Measurements from ENCODE around the gene CLDN9. TPM values are rescaled to one million over a fixed set of nuclear protein-coding genes. Genes with fewer than 3 reads are reported as not detected.

Gene CLDN9
- polyA plus RNA-seq, 2 of the 4 experiments (the other 2 are of a cell fraction), result 0.03 to 0.06 TPM

DNA sequence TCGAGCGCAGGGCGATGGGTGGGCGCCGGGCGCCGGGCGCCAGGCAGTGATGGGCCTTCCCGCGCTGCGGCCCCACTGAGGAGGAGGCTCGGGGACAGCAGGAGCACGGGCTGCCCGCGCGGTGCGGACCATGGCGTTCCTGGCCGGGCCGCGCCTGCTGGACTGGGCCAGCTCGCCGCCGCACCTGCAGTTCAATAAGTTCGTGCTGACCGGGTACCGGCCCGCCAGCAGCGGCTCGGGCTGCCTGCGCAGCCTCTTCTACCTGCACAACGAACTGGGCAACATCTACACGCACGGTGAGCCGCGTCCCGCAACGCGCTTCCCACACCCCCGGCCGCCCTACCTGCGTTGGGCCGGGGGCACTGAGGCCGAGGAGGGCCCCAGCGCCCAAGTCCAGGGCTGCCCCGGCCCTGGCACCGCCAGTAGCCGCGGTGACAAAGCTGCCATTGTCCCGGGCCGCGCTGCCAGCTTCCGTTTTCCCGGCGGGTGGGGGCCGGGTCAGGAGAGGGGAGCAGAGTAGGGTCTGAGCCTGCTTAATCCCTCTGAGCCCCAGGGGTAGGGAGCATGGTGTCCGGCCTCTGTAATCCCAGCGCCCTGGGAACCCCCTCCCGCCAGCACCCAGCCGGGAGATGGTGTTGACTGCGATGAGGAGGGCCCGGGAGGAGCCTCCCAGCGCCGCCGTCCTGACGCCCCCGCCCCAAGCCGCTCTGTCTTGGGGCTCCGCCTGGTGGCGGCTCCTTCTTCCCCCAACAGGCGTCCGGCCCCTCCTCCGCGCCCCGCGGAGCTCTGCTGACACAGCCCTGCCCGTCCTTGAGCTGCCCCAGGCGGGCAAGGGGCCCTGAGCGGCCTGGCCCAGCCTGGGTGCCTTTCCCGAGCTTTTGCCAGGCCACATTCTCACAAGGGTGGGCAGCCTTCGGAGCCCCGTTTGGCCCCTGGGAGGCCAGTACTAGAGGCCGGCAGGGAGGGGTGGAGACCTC, 42.9 kb upstream of the CLDN9 start:
- ATAC-seq (peak; percentile 55 to 79), DNase-seq (ENCODE audit: low read depth in 1 of 2, low spot score in 1 of 2) (peak; percentile 73 to 77), FAIRE-seq (no peak)
- H3K4me2 ChIP-seq, result peak overlapping the region; percentile 100
- CTCF ChIA-PET, result interaction anchor here (0.6 to 1.9 kb wide), 16 partner anchors 8 to 71 kb away, joined by 3 to 27 read pairs (median 4); partner anchors contain the start of genes PKMYT1 and TNFRSF12A
- POLR2A ChIA-PET, result interaction anchor here (0.6 to 1.9 kb wide), 4 partner anchors 11 to 165 kb away, joined by 4 to 13 read pairs (median 9); partner anchors contain the start of genes PKMYT1, TNFRSF12A and ZNF213
- H3K9me3 ChIP-seq, result no peaks in the 10 kb centered on the region
- H3K27ac ChIP-seq, result peak overlapping the region; percentile 84 to 91
- 2% methylated on average over 6 of the region's 83 CpGs for WGBS (ENCODE audit: missing lambda C conversion rate)
- peak overlapping the region; percentile 97 for H3K4me3 ChIP-seq
- peaks cover 17% of the 10 kb centered on the region for H3K4me1 ChIP-seq
- no peak for TF ChIP-seq HDAC2 (IDR thresholded peaks at IDR 0.05)
- TF ChIP-seq RFX5 (IDR thresholded peaks at IDR 0.05), result no peak
- no peak for TF ChIP-seq HMGXB4 (CRISPR knock-in tag; IDR thresholded peaks at IDR 0.05; ENCODE audit: borderline replicate concordance)
- TF ChIP-seq CHD4 (IDR thresholded peaks at IDR 0.05; ENCODE audit: borderline replicate concordance), result no peak
- no peak for TF ChIP-seq HOXB13 (CRISPR knock-in tag; IDR thresholded peaks at IDR 0.05; ENCODE audit: low read depth)
- no peak for TF ChIP-seq KDM5A (IDR thresholded peaks at IDR 0.05)
- TF ChIP-seq EHF (CRISPR knock-in tag; IDR thresholded peaks at IDR 0.05), result no peak
- no peak for TF ChIP-seq EHMT2 (IDR thresholded peaks at IDR 0.05; ENCODE audit: low read depth)
- TF ChIP-seq, protein P1, sequence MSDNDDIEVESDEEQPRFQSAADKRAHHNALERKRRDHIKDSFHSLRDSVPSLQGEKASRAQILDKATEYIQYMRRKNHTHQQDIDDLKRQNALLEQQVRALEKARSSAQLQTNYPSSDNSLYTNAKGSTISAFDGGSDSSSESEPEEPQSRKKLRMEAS (IDR thresholded peaks at IDR 0.05), result no peak
- no peak for TF ChIP-seq ZNF302 (CRISPR knock-in tag; IDR thresholded peaks at IDR 0.05)
- TF ChIP-seq SREBF2 (IDR thresholded peaks at IDR 0.05), result no peak
- TF ChIP-seq JUNB (IDR thresholded peaks at IDR 0.05), result no peak
- no peak for TF ChIP-seq KDM1A (IDR thresholded peaks at IDR 0.05; ENCODE audit: low read depth)
- no peak for TF ChIP-seq BHLHE40 (IDR thresholded peaks at IDR 0.05; ENCODE audit: low read depth, low read length)
- TF ChIP-seq, protein P2, sequence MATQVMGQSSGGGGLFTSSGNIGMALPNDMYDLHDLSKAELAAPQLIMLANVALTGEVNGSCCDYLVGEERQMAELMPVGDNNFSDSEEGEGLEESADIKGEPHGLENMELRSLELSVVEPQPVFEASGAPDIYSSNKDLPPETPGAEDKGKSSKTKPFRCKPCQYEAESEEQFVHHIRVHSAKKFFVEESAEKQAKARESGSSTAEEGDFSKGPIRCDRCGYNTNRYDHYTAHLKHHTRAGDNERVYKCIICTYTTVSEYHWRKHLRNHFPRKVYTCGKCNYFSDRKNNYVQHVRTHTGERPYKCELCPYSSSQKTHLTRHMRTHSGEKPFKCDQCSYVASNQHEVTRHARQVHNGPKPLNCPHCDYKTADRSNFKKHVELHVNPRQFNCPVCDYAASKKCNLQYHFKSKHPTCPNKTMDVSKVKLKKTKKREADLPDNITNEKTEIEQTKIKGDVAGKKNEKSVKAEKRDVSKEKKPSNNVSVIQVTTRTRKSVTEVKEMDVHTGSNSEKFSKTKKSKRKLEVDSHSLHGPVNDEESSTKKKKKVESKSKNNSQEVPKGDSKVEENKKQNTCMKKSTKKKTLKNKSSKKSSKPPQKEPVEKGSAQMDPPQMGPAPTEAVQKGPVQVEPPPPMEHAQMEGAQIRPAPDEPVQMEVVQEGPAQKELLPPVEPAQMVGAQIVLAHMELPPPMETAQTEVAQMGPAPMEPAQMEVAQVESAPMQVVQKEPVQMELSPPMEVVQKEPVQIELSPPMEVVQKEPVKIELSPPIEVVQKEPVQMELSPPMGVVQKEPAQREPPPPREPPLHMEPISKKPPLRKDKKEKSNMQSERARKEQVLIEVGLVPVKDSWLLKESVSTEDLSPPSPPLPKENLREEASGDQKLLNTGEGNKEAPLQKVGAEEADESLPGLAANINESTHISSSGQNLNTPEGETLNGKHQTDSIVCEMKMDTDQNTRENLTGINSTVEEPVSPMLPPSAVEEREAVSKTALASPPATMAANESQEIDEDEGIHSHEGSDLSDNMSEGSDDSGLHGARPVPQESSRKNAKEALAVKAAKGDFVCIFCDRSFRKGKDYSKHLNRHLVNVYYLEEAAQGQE (IDR thresholded peaks at IDR 0.05), result no peak
- no peak for TF ChIP-seq USF2 (IDR thresholded peaks at IDR 0.05)
- TF ChIP-seq CTCF (IDR thresholded peaks at IDR 0.05), result peak; percentile 48
- no peak for TF ChIP-seq MAZ (IDR thresholded peaks at IDR 0.05; ENCODE audit: borderline replicate concordance, low read depth, low read length)
- TF ChIP-seq HEYL (CRISPR knock-in tag; IDR thresholded peaks at IDR 0.05), result no peak
- TF ChIP-seq PHF8 (IDR thresholded peaks at IDR 0.05; ENCODE audit: borderline replicate concordance, low read depth), result 0 out of 2 replicates have a peak, but pooled peaks have one; percentile 40
- no peak for TF ChIP-seq CHD2 (IDR thresholded peaks at IDR 0.05; ENCODE audit: low read length, partially characterized antibody)
- no peak for TF ChIP-seq POLR2A (IDR thresholded peaks at IDR 0.05; ENCODE audit: low read length)
- no peak for TF ChIP-seq HOXB5 (CRISPR knock-in tag; IDR thresholded peaks at IDR 0.05)
- TF ChIP-seq TFCP2L1 (CRISPR knock-in tag; IDR thresholded peaks at IDR 0.05), result 0 out of 2 replicates have a peak, but pooled peaks have one; percentile 39
- TF ChIP-seq CEBPB (IDR thresholded peaks at IDR 0.05), result no peak
- TF ChIP-seq NPAS2 (CRISPR knock-in tag; IDR thresholded peaks at IDR 0.05; ENCODE audit: borderline replicate concordance), result no peak
- TF ChIP-seq SMC3 (IDR thresholded peaks at IDR 0.05), result 0 out of 3 replicates have a peak, but pooled peaks have one; percentile 19
- TF ChIP-seq, protein P3, sequence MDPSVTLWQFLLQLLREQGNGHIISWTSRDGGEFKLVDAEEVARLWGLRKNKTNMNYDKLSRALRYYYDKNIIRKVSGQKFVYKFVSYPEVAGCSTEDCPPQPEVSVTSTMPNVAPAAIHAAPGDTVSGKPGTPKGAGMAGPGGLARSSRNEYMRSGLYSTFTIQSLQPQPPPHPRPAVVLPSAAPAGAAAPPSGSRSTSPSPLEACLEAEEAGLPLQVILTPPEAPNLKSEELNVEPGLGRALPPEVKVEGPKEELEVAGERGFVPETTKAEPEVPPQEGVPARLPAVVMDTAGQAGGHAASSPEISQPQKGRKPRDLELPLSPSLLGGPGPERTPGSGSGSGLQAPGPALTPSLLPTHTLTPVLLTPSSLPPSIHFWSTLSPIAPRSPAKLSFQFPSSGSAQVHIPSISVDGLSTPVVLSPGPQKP (IDR thresholded peaks at IDR 0.05; ENCODE audit: low read depth, low read length), result no peak
- TF ChIP-seq FOSB (CRISPR knock-in tag; IDR thresholded peaks at IDR 0.05), result no peak
- no peak for TF ChIP-seq POLR2AphosphoS2 (conservative IDR thresholded peaks at IDR 0.05; ENCODE audit: low read length)
- no peak for TF ChIP-seq CBX2 (IDR thresholded peaks at IDR 0.05; ENCODE audit: borderline replicate concordance, low read depth)

Measured in A549 (cell line).